ENCODE measurements around the gene ATP2C2. TPM values are rescaled to one million over a fixed set of nuclear protein-coding genes. Genes with fewer than 3 reads are reported as not detected.
A peak's percentile ranks its signal among the peaks of the same experiment; 100 is the strongest.
"Not testable (repeated sequence)": the region's sequence is repeated elsewhere in the genome, so short reads cannot be mapped to it uniquely, and the experiment has no call there.

The ATP2C2 gene
- total and polyA plus RNA-seq, 4 donors = 0.49 to 4.3 TPM; not detected in 2

DNA sequence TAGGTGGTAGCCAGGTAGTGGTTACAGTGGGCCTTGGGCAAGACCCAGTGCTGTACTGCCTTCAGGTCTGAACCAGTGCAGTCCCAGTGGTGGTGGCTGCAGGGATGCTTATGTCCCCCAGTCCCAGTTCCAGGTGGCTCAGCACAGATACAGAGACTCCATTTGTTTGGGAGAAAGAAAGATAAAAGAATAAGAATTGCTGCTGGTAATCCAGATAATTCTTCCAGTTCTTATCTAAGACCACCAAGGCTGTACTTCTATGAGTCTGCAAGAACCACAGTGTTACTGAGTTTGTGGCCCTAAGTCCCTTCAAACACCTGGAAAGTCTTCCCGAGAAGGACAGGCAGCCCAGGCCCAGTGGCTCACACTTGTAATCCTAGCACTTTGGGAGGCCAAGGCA is 33.9 kb upstream of the ATP2C2 start:
- DNase-seq = peak in 1 of 2 donors; percentile 11

DNA sequence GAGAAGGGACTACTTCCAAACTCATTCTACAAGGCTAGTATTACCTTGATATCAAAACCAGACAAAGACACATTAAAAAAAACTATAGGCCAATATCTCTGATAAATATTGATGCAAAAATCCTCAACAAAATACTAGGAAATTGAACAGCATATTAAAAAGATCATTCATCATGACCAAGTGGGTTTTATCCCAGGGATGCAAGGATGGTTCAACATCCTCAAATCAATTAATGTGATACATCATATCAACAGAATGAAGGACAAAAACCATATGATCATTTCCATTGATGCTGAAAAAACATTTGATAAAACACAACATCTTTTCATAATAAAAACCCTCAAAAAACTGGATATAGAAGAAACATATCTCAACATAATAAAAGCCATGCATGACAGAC is 31.1 kb upstream of the ATP2C2 start:
- DNase-seq; H3K4me3 ChIP-seq (ENCODE audit: low read length in 2 of 2); H3K27me3 ChIP-seq (ENCODE audit: control insufficient read depth in 1 of 2, insufficient read depth in 2 of 2, low read length in 1 of 2); H3K4me1 ChIP-seq (ENCODE audit: control insufficient read depth in 1 of 2, insufficient read depth in 2 of 2, low read length in 2 of 2); H3K36me3 ChIP-seq (ENCODE audit: control insufficient read depth in 1 of 2, insufficient read depth in 2 of 2, low read length in 1 of 2); H3K9me3 ChIP-seq (ENCODE audit: control insufficient read depth, low read length); intact Hi-C loops (cut with DNase I); H3K27ac ChIP-seq (ENCODE audit: low read depth in 1 of 2, low read length in 2 of 2); ATAC-seq (ENCODE audit: low FRiP score): not testable (repeated sequence)

More for the DNA sequence above, 33.9 kb upstream of the ATP2C2 start:
- Histone ChIP-seq H3K9me3 (ENCODE audit: control insufficient read depth, low read length) (peaks cover 4% of the 10 kb centered on the region), H3K4me3 (ENCODE audit: low read length in 2 of 2) (no peak overlapping the region), H3K4me1 (ENCODE audit: control insufficient read depth in 1 of 2, insufficient read depth in 2 of 2, low read length in 2 of 2) (no peaks in the 10 kb centered on the region), H3K36me3 (ENCODE audit: control insufficient read depth in 1 of 2, insufficient read depth in 2 of 2, low read length in 1 of 2) (no peaks in the 10 kb centered on the region), H3K27ac (ENCODE audit: low read depth in 1 of 2, low read length in 2 of 2) (no peak overlapping the region), H3K27me3 (ENCODE audit: control insufficient read depth in 1 of 2, insufficient read depth in 2 of 2, low read length in 1 of 2) (no peaks in the 10 kb centered on the region)
- ATAC-seq (ENCODE audit: low FRiP score) = no peak
- intact Hi-C loops (cut with DNase I) = no loop called here
- 84 to 87% methylated on average over 1 of the region's 1 CpG for WGBS, 2 donors

DNA sequence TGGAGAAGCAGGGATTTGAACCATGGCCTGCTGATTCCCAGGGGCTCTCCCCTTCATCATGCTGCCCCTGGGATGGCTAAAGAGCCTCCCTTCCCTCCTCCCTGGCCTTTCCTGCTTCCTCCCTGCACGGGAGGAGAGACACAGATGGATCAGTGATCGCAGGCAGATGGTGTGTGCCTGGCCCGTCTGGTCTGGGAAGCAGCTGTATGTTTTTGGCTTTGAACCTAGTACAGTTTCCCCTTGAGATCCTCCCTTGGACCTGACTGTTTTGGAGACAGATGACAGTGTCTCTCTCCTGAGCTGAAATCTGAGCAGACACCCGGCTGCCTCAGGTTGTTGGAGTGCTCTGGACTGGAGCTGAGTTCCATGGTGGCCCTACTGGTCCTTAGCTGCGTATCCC is 29.0 kb upstream of the ATP2C2 start:
- H3K4me3 ChIP-seq (ENCODE audit: low read length in 2 of 2) = no peak overlapping the region
- no peaks in the 10 kb centered on the region for H3K4me1 ChIP-seq (ENCODE audit: control insufficient read depth in 1 of 2, insufficient read depth in 2 of 2, low read length in 2 of 2)
- DNase-seq (peak in 1 of 2 donors; percentile 8), ATAC-seq (ENCODE audit: low FRiP score) (no peak)
- H3K27me3 ChIP-seq (ENCODE audit: control insufficient read depth in 1 of 2, insufficient read depth in 2 of 2, low read length in 1 of 2) = no peaks in the 10 kb centered on the region
- 39 to 47% methylated on average over 5 of the region's 5 CpGs for WGBS, 2 donors
- intact Hi-C loops (cut with DNase I) = no loop called here
- H3K27ac ChIP-seq (ENCODE audit: low read depth in 1 of 2, low read length in 2 of 2) = no peak overlapping the region
- H3K9me3 ChIP-seq (ENCODE audit: control insufficient read depth, low read length) = no peaks in the 10 kb centered on the region
- no peaks in the 10 kb centered on the region for H3K36me3 ChIP-seq (ENCODE audit: control insufficient read depth in 1 of 2, insufficient read depth in 2 of 2, low read length in 1 of 2)

GRCh38 chr16:84339766-84340165 is 28.6 kb upstream of the ATP2C2 start:
- H3K36me3 ChIP-seq (ENCODE audit: control insufficient read depth in 1 of 2, insufficient read depth in 2 of 2, low read length in 1 of 2) = no peaks in the 10 kb centered on the region
- intact Hi-C loops (cut with DNase I) = no loop called here

GRCh38 chr16:84340325-84341040 is 27.9 kb upstream of the ATP2C2 start:
- Histone ChIP-seq H3K4me3 (ENCODE audit: low read length in 2 of 2) (no peak overlapping the region), H3K4me1 (ENCODE audit: control insufficient read depth in 1 of 2, insufficient read depth in 2 of 2, low read length in 2 of 2) (no peaks in the 10 kb centered on the region), H3K27me3 (ENCODE audit: control insufficient read depth in 1 of 2, insufficient read depth in 2 of 2, low read length in 1 of 2) (no peaks in the 10 kb centered on the region), H3K36me3 (ENCODE audit: control insufficient read depth in 1 of 2, insufficient read depth in 2 of 2, low read length in 1 of 2) (no peaks in the 10 kb centered on the region), H3K27ac (ENCODE audit: low read depth in 1 of 2, low read length in 2 of 2) (no peak overlapping the region), H3K9me3 (ENCODE audit: control insufficient read depth, low read length) (no peaks in the 10 kb centered on the region)
- intact Hi-C loops (cut with DNase I) = no loop called here
- WGBS, 2 donors = 69% methylated on average over 17 to 18 of the region's 18 CpGs
- peak in 1 of 2 donors; percentile 66 for DNase-seq
- no peak for ATAC-seq (ENCODE audit: low FRiP score)

More at GRCh38 chr16:84339766-84340165, 28.6 kb upstream of the ATP2C2 start:
- no peak overlapping the region for H3K4me3 ChIP-seq (ENCODE audit: low read length in 2 of 2)
- H3K9me3 ChIP-seq (ENCODE audit: control insufficient read depth, low read length) = no peaks in the 10 kb centered on the region
- H3K4me1 ChIP-seq (ENCODE audit: control insufficient read depth in 1 of 2, insufficient read depth in 2 of 2, low read length in 2 of 2) = no peaks in the 10 kb centered on the region
- 58 to 71% methylated on average over 9 of the region's 9 CpGs for WGBS, 2 donors
- H3K27ac ChIP-seq (ENCODE audit: low read depth in 1 of 2, low read length in 2 of 2) = no peak overlapping the region
- ATAC-seq (ENCODE audit: low FRiP score) = no peak
- DNase-seq = peak in 1 of 2 donors; percentile 50
- H3K27me3 ChIP-seq (ENCODE audit: control insufficient read depth in 1 of 2, insufficient read depth in 2 of 2, low read length in 1 of 2) = no peaks in the 10 kb centered on the region

DNA sequence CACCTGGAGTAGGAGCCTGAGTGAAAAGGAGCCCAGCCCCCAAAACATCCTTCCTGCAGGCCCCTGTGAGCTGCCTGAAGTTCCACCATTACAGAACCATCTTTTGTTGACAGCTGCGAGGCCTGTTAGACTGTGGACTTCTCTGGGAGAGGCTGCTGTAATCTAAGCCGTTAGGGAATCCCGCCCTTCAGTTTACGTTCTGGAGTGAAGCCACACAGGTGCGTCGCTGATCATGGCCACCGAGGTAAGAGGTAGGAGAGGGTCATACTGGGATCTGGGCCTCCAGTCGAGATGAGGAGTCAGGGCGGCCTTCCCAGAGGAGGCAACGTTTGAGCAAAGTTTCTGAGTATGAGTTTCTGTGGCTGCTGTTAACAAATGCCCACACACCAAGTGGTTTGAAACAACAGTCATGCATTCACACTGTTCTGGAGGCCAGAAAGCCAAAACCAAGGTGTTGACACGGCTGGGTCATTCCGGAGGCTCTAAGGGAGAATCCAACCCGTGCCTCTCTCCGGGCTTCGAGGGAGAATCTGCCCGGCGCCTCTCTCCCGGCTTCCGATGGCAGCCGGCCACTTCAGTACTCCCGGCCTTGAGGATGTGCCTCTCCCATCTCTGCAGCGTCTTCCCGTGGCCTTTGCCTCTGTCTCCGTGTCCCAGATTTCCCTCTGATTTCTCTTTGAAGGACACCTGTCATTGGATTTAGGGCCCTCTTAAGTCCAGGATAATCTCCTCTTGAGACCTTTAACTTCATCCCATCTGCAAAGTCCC is 26.6 kb upstream of the ATP2C2 start:
- H3K27me3 ChIP-seq (ENCODE audit: control insufficient read depth in 1 of 2, insufficient read depth in 2 of 2, low read length in 1 of 2) = no peaks in the 10 kb centered on the region
- ATAC-seq (ENCODE audit: low FRiP score) = no peak
- no peak overlapping the region for H3K27ac ChIP-seq (ENCODE audit: low read depth in 1 of 2, low read length in 2 of 2)
- 86 to 89% methylated on average over 24 of the region's 24 CpGs for WGBS, 2 donors
- H3K4me3 ChIP-seq (ENCODE audit: low read length in 2 of 2) = no peak overlapping the region
- H3K4me1 ChIP-seq (ENCODE audit: control insufficient read depth in 1 of 2, insufficient read depth in 2 of 2, low read length in 2 of 2) = no peaks in the 10 kb centered on the region
- no peaks in the 10 kb centered on the region for H3K9me3 ChIP-seq (ENCODE audit: control insufficient read depth, low read length)
- peak in 1 of 2 donors; percentile 34 for DNase-seq
- H3K36me3 ChIP-seq (ENCODE audit: control insufficient read depth in 1 of 2, insufficient read depth in 2 of 2, low read length in 1 of 2) = no peaks in the 10 kb centered on the region
- intact Hi-C loops (cut with DNase I) = no loop called here

DNA sequence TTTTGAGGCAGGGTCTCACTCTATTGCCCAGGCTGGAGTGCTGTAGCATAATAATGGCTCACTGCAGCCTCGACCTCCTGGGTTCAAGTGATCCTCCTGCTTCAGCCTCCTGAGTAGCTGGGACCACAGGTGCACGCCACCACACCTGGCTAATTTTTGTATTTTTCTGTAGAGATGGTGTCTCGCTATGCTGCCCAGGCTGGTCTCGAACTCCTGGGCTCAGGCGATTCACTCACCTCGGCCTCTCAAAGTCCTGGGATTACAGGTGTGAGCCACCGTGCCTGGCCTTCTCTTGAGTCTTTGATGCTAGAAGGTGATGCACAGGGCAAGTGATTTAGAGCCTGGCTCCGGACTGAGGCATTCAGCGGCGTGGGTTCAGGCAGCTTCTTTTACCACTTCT is 24.5 kb upstream of the ATP2C2 start:
- H3K4me1 ChIP-seq (ENCODE audit: control insufficient read depth in 1 of 2, insufficient read depth in 2 of 2, low read length in 2 of 2); H3K36me3 ChIP-seq (ENCODE audit: control insufficient read depth in 1 of 2, insufficient read depth in 2 of 2, low read length in 1 of 2); H3K9me3 ChIP-seq (ENCODE audit: control insufficient read depth, low read length); intact Hi-C loops (cut with DNase I); H3K27ac ChIP-seq (ENCODE audit: low read depth in 1 of 2, low read length in 2 of 2); H3K27me3 ChIP-seq (ENCODE audit: control insufficient read depth in 1 of 2, insufficient read depth in 2 of 2, low read length in 1 of 2); ATAC-seq (ENCODE audit: low FRiP score); H3K4me3 ChIP-seq (ENCODE audit: low read length in 2 of 2): not testable (repeated sequence)
- WGBS, 2 donors = 93% methylated on average over 10 of the region's 10 CpGs
- DNase-seq = peak in 1 of 2 donors; percentile 56

- Histone ChIP-seq H3K9me3 (ENCODE audit: control insufficient read depth, low read length) (no peaks in the 10 kb centered on the region), H3K4me3 (ENCODE audit: low read length in 2 of 2) (no peak overlapping the region), H3K4me1 (ENCODE audit: control insufficient read depth in 1 of 2, insufficient read depth in 2 of 2, low read length in 2 of 2) (no peaks in the 10 kb centered on the region), H3K27ac (ENCODE audit: low read depth in 1 of 2, low read length in 2 of 2) (no peak overlapping the region), H3K27me3 (ENCODE audit: control insufficient read depth in 1 of 2, insufficient read depth in 2 of 2, low read length in 1 of 2) (no peaks in the 10 kb centered on the region), H3K36me3 (ENCODE audit: control insufficient read depth in 1 of 2, insufficient read depth in 2 of 2, low read length in 1 of 2) (no peaks in the 10 kb centered on the region)
- WGBS, 2 donors = 83 to 87% methylated on average over 8 of the region's 8 CpGs
- ATAC-seq (ENCODE audit: low FRiP score) = no peak
- DNase-seq = no peak
- intact Hi-C loops (cut with DNase I) = no loop called here
Measured at GRCh38 chr16:84344781-84345180, 23.6 kb upstream of the ATP2C2 start.

- Histone ChIP-seq H3K27me3 (ENCODE audit: control insufficient read depth in 1 of 2, insufficient read depth in 2 of 2, low read length in 1 of 2) (no peaks in the 10 kb centered on the region), H3K36me3 (ENCODE audit: control insufficient read depth in 1 of 2, insufficient read depth in 2 of 2, low read length in 1 of 2) (no peaks in the 10 kb centered on the region), H3K4me1 (ENCODE audit: control insufficient read depth in 1 of 2, insufficient read depth in 2 of 2, low read length in 2 of 2) (no peaks in the 10 kb centered on the region), H3K9me3 (ENCODE audit: control insufficient read depth, low read length) (no peaks in the 10 kb centered on the region), H3K27ac (ENCODE audit: low read depth in 1 of 2, low read length in 2 of 2) (no peak overlapping the region), H3K4me3 (ENCODE audit: low read length in 2 of 2) (no peak overlapping the region)
- intact Hi-C loops (cut with DNase I) = no loop called here
- DNase-seq (no peak), ATAC-seq (ENCODE audit: low FRiP score) (no peak)
- 78 to 82% methylated on average over 9 of the region's 9 CpGs for WGBS, 2 donors
Measured at GRCh38 chr16:84347161-84347560, 21.2 kb upstream of the ATP2C2 start.

Measured in aorta (tissue), 5 donors.